Erythroblast (primary cell): ENCODE data around the gene HPS1.

Experiments used
- GATA1 ChIP-seq: IDR thresholded peaks from 2 replicates; pipeline ENCODE4 v1.6.1; 2011; ENCODE audit warnings: low read depth, mild to moderate bottlenecking, control low read depth, low read length, moderate library complexity
- POLR2A ChIP-seq: IDR thresholded peaks from 2 replicates; pipeline ENCODE4 v1.6.1; 2011; ENCODE audit warnings: mild to moderate bottlenecking, low read length

GRCh38 chr10:98411768-98412167 is 35.0 kb downstream of the HPS1 start:
- no peak for TF ChIP-seq POLR2A
- TF ChIP-seq GATA1: no peak
